NCI-H510A treated with DMSO at 0.1 percent for 48 hours (cell line): Measurements from ENCODE around the gene ARHGEF10L.

Source experiments
- DNase-seq: peaks from one replicate; lab custom pipeline; 2025; lab: John Stamatoyannopoulos, UW

Gene ARHGEF10L

GRCh38 chr1:17594026-17594425, 54.5 kb downstream of the ARHGEF10L start:
- DNase-seq: no peak

- no peak for DNase-seq
Observed at GRCh38 chr1:17594690-17595601, 55.4 kb downstream of the ARHGEF10L start.

GRCh38 chr1:17595602-17595925, 56.1 kb downstream of the ARHGEF10L start:
- no peak for DNase-seq

- peak; percentile 38 for DNase-seq
Observed at GRCh38 chr1:17596186-17596585, 56.7 kb downstream of the ARHGEF10L start.

- peak; percentile 93 for DNase-seq
Observed at GRCh38 chr1:17596651-17597509, 57.4 kb downstream of the ARHGEF10L start.

- no peak for DNase-seq
Observed at GRCh38 chr1:17597651-17598050, 58.2 kb downstream of the ARHGEF10L start.

- no peak for DNase-seq
Observed at GRCh38 chr1:17598251-17598650, 58.8 kb downstream of the ARHGEF10L start.

GRCh38 chr1:17599291-17599953, 59.9 kb downstream of the ARHGEF10L start:
- DNase-seq: no peak

- DNase-seq: peak; percentile 35
Observed at GRCh38 chr1:17599954-17600300, 60.4 kb downstream of the ARHGEF10L start.

- no peak for DNase-seq
Observed at GRCh38 chr1:17600321-17600720, 60.8 kb downstream of the ARHGEF10L start.

- no peak for DNase-seq
Observed at GRCh38 chr1:17601643-17602382, 62.3 kb downstream of the ARHGEF10L start.

- DNase-seq: peak; percentile 88
Observed at GRCh38 chr1:17603091-17603841, 63.8 kb downstream of the ARHGEF10L start.

GRCh38 chr1:17605582-17606344, 66.3 kb downstream of the ARHGEF10L start:
- peak; percentile 50 for DNase-seq

GRCh38 chr1:17606826-17607440, 67.4 kb downstream of the ARHGEF10L start:
- DNase-seq: peak; percentile 64

- no peak for DNase-seq
Observed at GRCh38 chr1:17607644-17608581, 68.4 kb downstream of the ARHGEF10L start.

- no peak for DNase-seq
Observed at GRCh38 chr1:17609529-17609928, 70.0 kb downstream of the ARHGEF10L start.

- DNase-seq: no peak
Observed at GRCh38 chr1:17610085-17610484, 70.6 kb downstream of the ARHGEF10L start.

GRCh38 chr1:17610713-17611112, 71.2 kb downstream of the ARHGEF10L start:
- DNase-seq: no peak

- DNase-seq: no peak
Observed at GRCh38 chr1:17611991-17612390, 72.5 kb downstream of the ARHGEF10L start.
